H1 (cell line): ENCODE results near the gene GIMAP5. TPM values are rescaled to one million over a fixed set of nuclear protein-coding genes. Genes with fewer than 3 reads are reported as not detected.
A peak's percentile ranks its signal among the peaks of the same experiment; 100 is the strongest.

ENCODE experiments used
- CTCF ChIA-PET: fragments of 300-600 bp; sonication (Branson Sonifier 250); formaldehyde crosslinking; loops from one replicate; lab custom pipeline; 2021; ENCODE audit not compliant: partially characterized antibody; lab: Charles Lee
- POLR2A ChIA-PET: fragments of 300-600 bp; sonication (Branson Sonifier 250); formaldehyde crosslinking; loops from one replicate; lab custom pipeline; 2021; ENCODE audit warnings: inconsistent platforms; ENCODE audit not compliant: partially characterized antibody; lab: Charles Lee
- DNase-seq, 2 experiments: peaks; one replicate each; pipeline versions ENCODE4 v3.0.0 to v3.0.0-alpha.2; 2010 to 2022; ENCODE audit warnings: low spot score in 2 of 2, low read depth in 1 of 2, mixed read lengths in 1 of 2
- FAIRE-seq: peaks from 2 replicates; lab custom pipeline; 2011; peaks lifted over from hg19 to GRCh38; lab: Jason Lieb, UNC
- H2AFZ ChIP-seq: 2 replicates; pipeline ENCODE4 v1.8.1; 2012; ENCODE audit warnings: low read length, inconsistent platforms
- H2AK5ac ChIP-seq: 2 replicates; pipeline ENCODE4 v1.6.1; 2013; ENCODE audit warnings: low read depth, low read length
- H2BK120ac ChIP-seq: replicated peaks from 2 replicates; pipeline ENCODE3; 2013; ENCODE audit warnings: low read depth, low read length, inconsistent platforms
- H2BK12ac ChIP-seq: 2 replicates; pipeline ENCODE4 v1.6.1; 2013; ENCODE audit warnings: low read depth, low read length
- H2BK15ac ChIP-seq: 2 replicates; pipeline ENCODE4 v1.6.1; 2013; ENCODE audit warnings: low read length
- H2BK20ac ChIP-seq: 2 replicates; pipeline ENCODE4 v1.6.1; 2013; ENCODE audit warnings: low read length
- H2BK5ac ChIP-seq: 2 replicates; pipeline ENCODE4 v1.6.1; 2013; ENCODE audit warnings: low read depth, low read length
- H3K14ac ChIP-seq: 2 replicates; pipeline ENCODE4 v1.6.1; 2013; ENCODE audit warnings: inconsistent platforms; ENCODE audit not compliant: insufficient read length
- H3K18ac ChIP-seq: 2 replicates; pipeline ENCODE4 v1.6.1; 2013; ENCODE audit warnings: low read length; ENCODE audit errors: extremely low read depth
- H3K23ac ChIP-seq: 2 replicates; pipeline ENCODE4 v1.6.1; 2013; ENCODE audit warnings: inconsistent platforms; ENCODE audit not compliant: insufficient read length
- H3K23me2 ChIP-seq: 2 replicates; pipeline ENCODE4 v1.6.1; 2013; ENCODE audit warnings: low read depth, low read length
- H3K27ac ChIP-seq: 2 replicates; pipeline ENCODE4 v1.6.1; 2011; ENCODE audit warnings: low read depth, low read length, inconsistent platforms
- H3K27me3 ChIP-seq, 4 experiments: replicated peaks in 1 of 4; 1 replicate in 1 of 4; 2 replicates in 3 of 4; pipeline versions ENCODE4 v1.6.1 to v1.8.1; 2011 to 2013; ENCODE audit warnings: low read length in 3 of 4, mild to moderate bottlenecking in 3 of 4, inconsistent platforms in 2 of 4, mixed read lengths in 2 of 4, moderate library complexity in 1 of 4; ENCODE audit not compliant: control insufficient read depth in 3 of 4, insufficient read depth in 3 of 4; ENCODE audit errors: extremely low read depth in 1 of 4
- H3K36me3 ChIP-seq, 4 experiments: 2 replicates each; pipeline versions ENCODE4 v1.6.1 to v1.8.1; 2011 to 2013; ENCODE audit warnings: mild to moderate bottlenecking in 4 of 4, low read length in 3 of 4, moderate library complexity in 2 of 4, control low read depth in 1 of 4, inconsistent platforms in 1 of 4; ENCODE audit not compliant: insufficient read depth in 4 of 4, control insufficient read depth in 2 of 4
- H3K4ac ChIP-seq: replicated peaks from 2 replicates; pipeline ENCODE3; 2013; ENCODE audit warnings: low read length, low read depth, mixed read lengths, inconsistent platforms; ENCODE audit not compliant: insufficient read length
- H3K4me1 ChIP-seq, 4 experiments: replicated peaks in 1 of 4; 1 replicate in 1 of 4; 2 replicates in 3 of 4; pipeline versions ENCODE4 v1.6.1 to v1.8.1; 2011 to 2013; ENCODE audit warnings: low read length in 3 of 4, inconsistent platforms in 2 of 4, mixed read lengths in 1 of 4; ENCODE audit not compliant: insufficient read depth in 4 of 4, control insufficient read depth in 3 of 4
- H3K4me2 ChIP-seq, 2 experiments: 2 replicates each; pipeline versions ENCODE4 v1.6.1 to v1.8.1; 2011 to 2013; ENCODE audit warnings: low read depth in 2 of 2, low read length in 2 of 2, control low read depth in 1 of 2, inconsistent platforms in 1 of 2, mild to moderate bottlenecking in 1 of 2; ENCODE audit not compliant: insufficient read depth in 1 of 2
- H3K4me3 ChIP-seq, 4 experiments: fragments of 200-600, 300-600 bp in 1 of 4; sonication (generic), shearing (Covaris generic), sonication (Bioruptor Twin) in 1 of 4; 2 replicates each; pipeline versions ENCODE4 v1.5.1 to v1.8.1; 2011 to 2016; ENCODE audit warnings: low read length in 4 of 4, low read depth in 3 of 4, control low read depth in 2 of 4, inconsistent platforms in 2 of 4, mild to moderate bottlenecking in 2 of 4, mixed read lengths in 1 of 4, moderate library complexity in 1 of 4; ENCODE audit not compliant: insufficient read depth in 2 of 4; ENCODE audit errors: extremely low read depth in 1 of 4
- H3K56ac ChIP-seq: replicated peaks from 2 replicates; pipeline ENCODE3; 2013; ENCODE audit warnings: low read depth, mild to moderate bottlenecking, mixed read lengths, low read length, inconsistent platforms; ENCODE audit not compliant: insufficient read length
- H3K79me1 ChIP-seq: 2 replicates; pipeline ENCODE4 v1.6.1; 2013; ENCODE audit warnings: low read depth, low read length, control low read depth
- H3K79me2 ChIP-seq, 2 experiments: 2 replicates each; pipeline versions ENCODE4 v1.6.1 to v1.8.1; 2012 to 2013; ENCODE audit warnings: low read length in 2 of 2, mild to moderate bottlenecking in 2 of 2, inconsistent platforms in 1 of 2; ENCODE audit not compliant: insufficient read depth in 2 of 2, control insufficient read depth in 1 of 2
- H3K9ac ChIP-seq, 4 experiments: replicated peaks in 1 of 4; 1 replicate in 1 of 4; 2 replicates in 3 of 4; pipeline versions ENCODE4 v1.6.1 to v1.8.1; 2011 to 2013; ENCODE audit warnings: low read depth in 3 of 4, low read length in 3 of 4, control low read depth in 2 of 4, mild to moderate bottlenecking in 2 of 4, moderate library complexity in 2 of 4, inconsistent platforms in 1 of 4; ENCODE audit errors: extremely low read depth in 1 of 4
- H3K9me3 ChIP-seq, 2 experiments: 2 replicates each; pipeline versions ENCODE4 v1.6.1 to v1.8.1; 2012 to 2013; ENCODE audit warnings: mild to moderate bottlenecking in 2 of 2, moderate library complexity in 2 of 2, control low read depth in 1 of 2, inconsistent platforms in 1 of 2, low read depth in 1 of 2, low read length in 1 of 2, mixed read lengths in 1 of 2; ENCODE audit not compliant: insufficient read depth in 2 of 2
- H4K20me1 ChIP-seq, 2 experiments: replicated peaks in 1 of 2; 2 replicates each; pipeline versions ENCODE3 to v1.8.1; 2011 to 2013; ENCODE audit warnings: inconsistent platforms in 2 of 2, low read length in 2 of 2, mild to moderate bottlenecking in 1 of 2; ENCODE audit not compliant: insufficient read depth in 2 of 2, control insufficient read depth in 1 of 2
- H4K5ac ChIP-seq: 2 replicates; pipeline ENCODE4 v1.6.1; 2013; ENCODE audit warnings: low read length, low read depth, mixed read lengths, inconsistent platforms; ENCODE audit not compliant: insufficient read length
- H4K8ac ChIP-seq: 2 replicates; pipeline ENCODE4 v1.8.0; 2013; ENCODE audit warnings: mild to moderate bottlenecking, moderate library complexity, low read length, inconsistent platforms; ENCODE audit not compliant: insufficient read depth; ENCODE audit errors: extremely low read depth
- H4K91ac ChIP-seq: replicated peaks from 2 replicates; pipeline ENCODE3; 2013; ENCODE audit warnings: low read length, mixed read lengths, inconsistent platforms; ENCODE audit not compliant: insufficient read length
- JUN ChIP-seq: IDR thresholded peaks from 2 replicates; pipeline ENCODE4 v1.6.1; 2011; ENCODE audit warnings: low read depth, mild to moderate bottlenecking, improper control_type of control experiment, low read length
- NANOG ChIP-seq: IDR thresholded peaks from 2 replicates; pipeline ENCODE4 v1.6.1; 2011; ENCODE audit warnings: low read length, low read depth, mild to moderate bottlenecking, inconsistent platforms; ENCODE audit not compliant: insufficient read depth, poor library complexity, severe bottlenecking
- POU5F1 ChIP-seq: IDR thresholded peaks from 2 replicates; pipeline ENCODE4 v1.6.1; 2011; ENCODE audit warnings: low read depth, mild to moderate bottlenecking, low read length, moderate library complexity
- RBBP5 ChIP-seq: IDR thresholded peaks from 2 replicates; pipeline ENCODE4 v1.7.1; 2012; ENCODE audit warnings: low read depth, mild to moderate bottlenecking, inconsistent platforms, low read length, moderate library complexity, borderline replicate concordance
- RXRA ChIP-seq: IDR thresholded peaks from 2 replicates; pipeline ENCODE4 v1.6.1; 2011; ENCODE audit warnings: low read depth, mild to moderate bottlenecking, low read length, moderate library complexity; ENCODE audit not compliant: insufficient read depth
- SUZ12 ChIP-seq: fragments of 200-600 bp; sonication (generic); IDR thresholded peaks from 2 replicates; pipeline ENCODE4 v1.6.1; 2012; ENCODE audit warnings: mild to moderate bottlenecking, inconsistent platforms, low read length, moderate library complexity, mixed read lengths
- WGBS, 2 experiments: shearing (Covaris generic) in 1 of 2; methylation state at CpG; one replicate each; pipeline versions ENCODE4 v1.1.6 to v1.1.7; 2013 to 2015; ENCODE audit warnings: low lambda C conversion rate in 2 of 2, mixed read lengths in 2 of 2, inconsistent platforms in 1 of 2, low coverage in 1 of 2, missing lambda C conversion rate in 1 of 2; ENCODE audit not compliant: insufficient replicate concordance in 2 of 2, insufficient coverage in 1 of 2, insufficient read length in 1 of 2; ENCODE audit errors: extremely low coverage in 1 of 2, missing lambda C conversion rate in 1 of 2; 5-methylcytosine and 5-hydroxymethylcytosine counted together
- polyA plus RNA-seq, 7 experiments: library from polyadenylated mRNA; depleted of rRNA in 3 of 7; stranded (reverse) in 5 of 7; unstranded in 2 of 7; fragments of >200 nt in 5 of 7; fragments of 200-250 nt in 2 of 7; gene quantifications; 1 replicate in 5 of 7; 2 replicates in 1 of 7; 4 replicates in 1 of 7; pipeline versions ENCODE4 v1.2.1 to v1.2.3, GENCODE V29; 2011 to 2013; ENCODE audit warnings: missing spikeins in 2 of 7, mixed read lengths in 2 of 7
- total RNA-seq: library from RNA; stranded (reverse); fragmentation: NEBNext Ultra II Directional; extraction: Animal tissue kit (Norgen Biotek cat#: 25700); gene quantifications from 2 replicates; pipeline ENCODE4 v1.2.1, GENCODE V29; 2021
- TF ChIP-seq, protein P1 (sequence below), 3 experiments: IDR thresholded peaks; 1 replicate in 2 of 3; 2 replicates in 1 of 3; pipeline versions ENCODE4 v1.5.1 to v1.6.1; 2011; ENCODE audit warnings: low read length in 3 of 3, mild to moderate bottlenecking in 3 of 3, inconsistent platforms in 2 of 3, low read depth in 1 of 3, moderate library complexity in 1 of 3; ENCODE audit not compliant: insufficient read depth in 1 of 3; ENCODE audit errors: control extremely low read depth in 1 of 3

Gene GIMAP5
- total and polyA plus RNA-seq, 2 of the 8 experiments (the other 6 are each of a cell fraction or from before 2014, with no cell fraction given) = not detected

DNA sequence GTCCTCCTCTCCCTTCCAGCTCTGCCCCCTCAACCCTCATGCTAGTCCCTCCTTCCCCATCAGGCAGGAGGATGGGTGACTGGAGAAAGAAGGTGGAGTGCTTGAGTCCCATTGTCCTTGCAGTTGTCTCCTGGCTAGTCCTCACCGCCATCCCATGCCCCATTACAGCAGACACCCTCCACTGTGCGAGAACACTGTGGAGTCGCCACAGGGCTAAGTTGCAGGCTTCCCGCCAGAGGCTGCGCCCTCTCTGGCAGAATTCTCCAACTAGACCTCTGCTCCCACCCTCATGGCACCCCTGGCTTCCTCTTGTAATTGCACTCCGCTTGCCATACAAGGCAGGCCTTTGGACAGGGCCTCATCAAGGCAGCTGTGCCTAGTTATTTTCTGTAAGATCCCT, 48.6 kb upstream of the GIMAP5 start:
- H4K5ac ChIP-seq = no peak overlapping the region
- H3K36me3 ChIP-seq = no peaks in the 10 kb centered on the region
- H3K79me2 ChIP-seq = no peaks in the 10 kb centered on the region
- no peak overlapping the region for H3K56ac ChIP-seq
- no peak overlapping the region for H2AFZ ChIP-seq
- DNase-seq (no peak), FAIRE-seq (no peak)
- H2AK5ac ChIP-seq = no peak overlapping the region
- H3K9ac ChIP-seq = no peak overlapping the region
- no peak overlapping the region for H2BK12ac ChIP-seq
- no peak overlapping the region for H4K91ac ChIP-seq
- H4K8ac ChIP-seq = no peak overlapping the region
- no peak overlapping the region for H3K4ac ChIP-seq
- no peak overlapping the region for H2BK5ac ChIP-seq
- H3K79me1 ChIP-seq = no peaks in the 10 kb centered on the region
- TF ChIP-seq, protein P1, sequence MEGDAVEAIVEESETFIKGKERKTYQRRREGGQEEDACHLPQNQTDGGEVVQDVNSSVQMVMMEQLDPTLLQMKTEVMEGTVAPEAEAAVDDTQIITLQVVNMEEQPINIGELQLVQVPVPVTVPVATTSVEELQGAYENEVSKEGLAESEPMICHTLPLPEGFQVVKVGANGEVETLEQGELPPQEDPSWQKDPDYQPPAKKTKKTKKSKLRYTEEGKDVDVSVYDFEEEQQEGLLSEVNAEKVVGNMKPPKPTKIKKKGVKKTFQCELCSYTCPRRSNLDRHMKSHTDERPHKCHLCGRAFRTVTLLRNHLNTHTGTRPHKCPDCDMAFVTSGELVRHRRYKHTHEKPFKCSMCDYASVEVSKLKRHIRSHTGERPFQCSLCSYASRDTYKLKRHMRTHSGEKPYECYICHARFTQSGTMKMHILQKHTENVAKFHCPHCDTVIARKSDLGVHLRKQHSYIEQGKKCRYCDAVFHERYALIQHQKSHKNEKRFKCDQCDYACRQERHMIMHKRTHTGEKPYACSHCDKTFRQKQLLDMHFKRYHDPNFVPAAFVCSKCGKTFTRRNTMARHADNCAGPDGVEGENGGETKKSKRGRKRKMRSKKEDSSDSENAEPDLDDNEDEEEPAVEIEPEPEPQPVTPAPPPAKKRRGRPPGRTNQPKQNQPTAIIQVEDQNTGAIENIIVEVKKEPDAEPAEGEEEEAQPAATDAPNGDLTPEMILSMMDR (IDR thresholded peaks at IDR 0.05; ENCODE audit: control extremely low read depth in 1 of 3, insufficient read depth in 1 of 3, low read depth in 1 of 3, low read length in 3 of 3) = peak in 1 of 3 experiments; percentile 1; a peak in 1 of 4 replicates
- TF ChIP-seq RXRA (no peak), RBBP5 (no peak), POU5F1 (no peak), JUN (no peak), NANOG (no peak), SUZ12 (no peak)
- 95% methylated on average over 6 of the region's 6 CpGs; no CpG with 5 or more reads in 1 of the 2 experiments for whole genome bisulfite sequencing, 2 experiments
- H3K18ac ChIP-seq = no peak overlapping the region
- no peak overlapping the region for H2BK15ac ChIP-seq
- no peak overlapping the region for H2BK20ac ChIP-seq
- H3K9me3 ChIP-seq = no peaks in the 10 kb centered on the region
- H3K23me2 ChIP-seq = no peaks in the 10 kb centered on the region; the same call in 1 of the 2 replicates
- ChIA-PET POLR2A (no interaction called here), CTCF (no interaction called here)
- H4K20me1 ChIP-seq = no peaks in the 10 kb centered on the region
- no peaks in the 10 kb centered on the region; a peak in 1 of 7 replicates for H3K4me1 ChIP-seq
- H3K4me3 ChIP-seq = no peak overlapping the region
- H3K27ac ChIP-seq = no peak overlapping the region
- no peak overlapping the region for H3K14ac ChIP-seq
- no peak overlapping the region for H2BK120ac ChIP-seq
- no peak overlapping the region for H3K23ac ChIP-seq
- H3K27me3 ChIP-seq = 0 out of 7 replicates have a peak, but pooled peaks cover 0 to 2% (median 0%) of the 10 kb centered on the region in 4 experiments
- no peak overlapping the region for H3K4me2 ChIP-seq
